Mucosa of rectum (tissue), 2 donors: ENCODE measurements around the gene CD1B.
"Not testable (repeated sequence)": the region's sequence is repeated elsewhere in the genome, so short reads cannot be mapped to it uniquely, and the experiment has no call there.

Experiments used
- H3K27ac ChIP-seq, 2 donors: one replicate each; pipeline ENCODE4 v1.7.0; 2013; ENCODE audit warnings: inconsistent platforms in 2 of 2, low read depth in 2 of 2, low read length in 2 of 2
- H3K27me3 ChIP-seq, 2 donors: one replicate each; pipeline ENCODE4 v1.7.0; 2013; ENCODE audit warnings: low read length in 2 of 2; ENCODE audit not compliant: control insufficient read depth in 2 of 2, insufficient read depth in 2 of 2
- H3K36me3 ChIP-seq, 2 donors: one replicate each; pipeline ENCODE4 v1.7.0; 2013; ENCODE audit warnings: low read length in 2 of 2; ENCODE audit not compliant: control insufficient read depth in 2 of 2, insufficient read depth in 2 of 2
- H3K4me1 ChIP-seq, 2 donors: one replicate each; pipeline ENCODE4 v1.7.0; 2013; ENCODE audit warnings: low read length in 2 of 2, mild to moderate bottlenecking in 1 of 2; ENCODE audit not compliant: control insufficient read depth in 2 of 2, insufficient read depth in 2 of 2
- H3K4me3 ChIP-seq, 2 donors: one replicate each; pipeline ENCODE4 v1.7.0; 2013; ENCODE audit warnings: low read length in 2 of 2
- H3K9ac ChIP-seq, 2 donors: one replicate each; pipeline ENCODE4 v1.7.0; 2013; ENCODE audit warnings: low read length in 2 of 2, low read depth in 1 of 2, mild to moderate bottlenecking in 1 of 2
- H3K9me3 ChIP-seq, 2 donors: one replicate each; pipeline ENCODE4 v1.7.0; 2013; ENCODE audit warnings: low read length in 2 of 2; ENCODE audit not compliant: control insufficient read depth in 2 of 2
- donor health status: healthy.
- donor health status: Normal muscosa, but diverticular disease.

The CD1B gene

GRCh38 chr1:158286487-158286886 is 44.8 kb downstream of the CD1B start:
- Histone ChIP-seq H3K27me3 (no peaks in the 10 kb centered on the region), H3K9me3 (no peaks in the 10 kb centered on the region), H3K4me1 (no peaks in the 10 kb centered on the region), H3K9ac (no peak overlapping the region), H3K4me3 (no peak overlapping the region), H3K27ac (no peak overlapping the region), H3K36me3 (no peaks in the 10 kb centered on the region)

DNA sequence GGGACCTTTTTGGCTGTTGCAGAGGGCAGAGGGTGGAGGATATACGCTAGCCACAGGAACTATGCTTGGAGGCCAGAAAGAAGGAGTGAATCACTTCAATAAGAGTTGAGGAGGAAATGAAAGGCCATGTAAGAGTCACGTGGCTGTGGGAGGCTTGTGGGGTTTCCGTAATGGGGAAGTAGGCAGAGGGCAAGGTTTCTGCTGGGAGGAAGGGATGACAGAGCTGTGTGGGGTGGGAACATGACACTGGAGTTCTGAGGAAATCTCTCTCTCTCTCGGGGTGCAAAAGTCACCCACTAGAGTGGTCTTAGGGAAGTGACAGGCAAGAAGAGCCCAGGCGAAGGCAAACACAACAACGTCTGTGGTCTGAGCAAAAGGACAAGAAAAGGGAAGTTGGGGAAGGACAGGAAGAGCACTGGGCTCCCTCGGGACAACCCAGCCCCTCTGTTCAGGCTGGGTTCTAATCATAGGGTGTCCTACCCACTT is 45.5 kb downstream of the CD1B start:
- Histone ChIP-seq H3K36me3 (no peaks in the 10 kb centered on the region), H3K9ac (no peak overlapping the region), H3K27me3 (no peaks in the 10 kb centered on the region), H3K27ac (no peak overlapping the region), H3K9me3 (no peaks in the 10 kb centered on the region), H3K4me3 (no peak overlapping the region), H3K4me1 (no peaks in the 10 kb centered on the region)

DNA sequence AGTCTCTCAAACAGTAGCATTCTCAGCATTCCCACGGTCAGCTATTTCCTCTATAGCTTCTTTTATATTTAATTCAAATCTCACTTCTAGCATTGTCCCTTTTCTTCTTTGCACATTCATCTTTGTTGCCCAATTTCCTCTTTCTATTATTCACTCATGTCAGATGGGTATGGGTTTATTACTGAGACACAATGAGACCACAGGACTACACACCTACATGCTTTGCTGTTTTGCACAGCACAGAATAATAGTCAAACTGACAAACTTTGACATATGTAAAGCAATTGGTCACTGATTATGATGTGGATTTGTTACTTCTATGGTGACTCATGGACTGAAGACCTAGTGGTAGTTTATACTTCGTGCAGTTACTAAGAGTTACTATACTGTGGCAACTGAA is 47.4 kb downstream of the CD1B start:
- Histone ChIP-seq H3K36me3 (no peaks in the 10 kb centered on the region), H3K9me3 (no peaks in the 10 kb centered on the region), H3K4me1 (no peaks in the 10 kb centered on the region), H3K27me3 (no peaks in the 10 kb centered on the region), H3K9ac (no peak overlapping the region), H3K27ac (no peak overlapping the region), H3K4me3 (no peak overlapping the region)

DNA sequence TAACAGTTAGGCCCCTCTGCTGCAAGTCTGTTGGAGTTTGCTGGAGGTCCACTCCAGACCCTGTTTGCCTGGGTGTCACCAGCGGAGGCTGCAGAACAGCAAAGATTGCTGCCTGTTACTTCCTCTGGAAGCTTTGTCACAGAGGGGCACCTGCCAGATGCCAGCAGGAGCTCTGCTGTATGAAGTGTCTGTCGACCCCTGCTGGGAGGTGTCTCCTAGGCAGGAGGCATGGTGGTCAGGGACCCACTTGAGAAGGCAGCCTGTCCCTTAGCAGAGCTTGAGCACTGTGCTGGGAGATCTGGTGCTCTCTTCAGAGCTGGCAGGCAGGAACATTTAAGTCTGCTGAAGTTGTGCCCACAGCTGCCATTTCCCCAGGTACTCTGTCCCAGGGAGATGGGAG is 48.9 kb downstream of the CD1B start:
- H3K4me1 ChIP-seq, H3K27me3 ChIP-seq, H3K4me3 ChIP-seq, H3K9me3 ChIP-seq, H3K9ac ChIP-seq, H3K27ac ChIP-seq, H3K36me3 ChIP-seq: not testable (repeated sequence)
